Activated CD4-positive, alpha-beta T cell treated with anti-CD3 and anti-CD28 coated beads, Interleukin-2, Interleukin-6, amounts not matched to agents 100 ng/mL and 50 ng/mL, durations not matched to agents 16 hours and 8 hours (primary cell): ENCODE measurements around the gene KIAA1328.
"Not testable (repeated sequence)": the region's sequence is repeated elsewhere in the genome, so short reads cannot be mapped to it uniquely, and the experiment has no call there.

Experiments used
- DNase-seq: peaks from one replicate; pipeline ENCODE4 v3.0.0-alpha.2; 2020

Gene KIAA1328

GRCh38 chr18:36889321-36889720 lies 60.4 kb downstream of the KIAA1328 start:
- DNase-seq, result no peak

- no peak for DNase-seq
These were observed 60.8 kb downstream of the KIAA1328 start for GRCh38 chr18:36889742-36890141.

- no peak for DNase-seq
These were observed 61.7 kb downstream of the KIAA1328 start for GRCh38 chr18:36890598-36890997.

GRCh38 chr18:36893227-36893626 lies 64.3 kb downstream of the KIAA1328 start:
- DNase-seq, result no peak

- DNase-seq, result no peak
These were observed 66.7 kb downstream of the KIAA1328 start for GRCh38 chr18:36895606-36896005.

GRCh38 chr18:36897253-36897652 lies 68.3 kb downstream of the KIAA1328 start:
- DNase-seq, result no peak

- peak; percentile 55 for DNase-seq
These were observed 70.4 kb downstream of the KIAA1328 start for GRCh38 chr18:36899289-36899688.

- DNase-seq, result no peak
These were observed 71.5 kb downstream of the KIAA1328 start for GRCh38 chr18:36900466-36900865.

- DNase-seq, result no peak
These were observed 72.4 kb downstream of the KIAA1328 start for GRCh38 chr18:36901277-36901701.

GRCh38 chr18:36903215-36903928 lies 74.4 kb downstream of the KIAA1328 start:
- no peak for DNase-seq

- DNase-seq, result no peak
These were observed 76.6 kb downstream of the KIAA1328 start for GRCh38 chr18:36905571-36905970.

GRCh38 chr18:36909282-36909681 lies 80.4 kb downstream of the KIAA1328 start:
- DNase-seq, result not testable (repeated sequence)

- DNase-seq, result no peak
These were observed 84.0 kb downstream of the KIAA1328 start for GRCh38 chr18:36912887-36913286.

- no peak for DNase-seq
These were observed 89.0 kb downstream of the KIAA1328 start for GRCh38 chr18:36917907-36918306.

GRCh38 chr18:36929601-36930000 lies 100.7 kb downstream of the KIAA1328 start:
- no peak for DNase-seq

GRCh38 chr18:36931106-36931505 lies 102.2 kb downstream of the KIAA1328 start:
- no peak for DNase-seq

GRCh38 chr18:36933552-36933951 lies 104.6 kb downstream of the KIAA1328 start:
- DNase-seq, result no peak

GRCh38 chr18:36934884-36935283 lies 106.0 kb downstream of the KIAA1328 start:
- DNase-seq, result no peak

GRCh38 chr18:36942264-36942663 lies 113.3 kb downstream of the KIAA1328 start:
- peak; percentile 64 for DNase-seq

- DNase-seq, result no peak
These were observed 119.0 kb downstream of the KIAA1328 start for GRCh38 chr18:36947820-36948348.

- no peak for DNase-seq
These were observed 121.4 kb downstream of the KIAA1328 start for GRCh38 chr18:36950282-36950681.

GRCh38 chr18:36950960-36951359 lies 122.0 kb downstream of the KIAA1328 start:
- DNase-seq, result no peak

- DNase-seq, result no peak
These were observed 124.1 kb downstream of the KIAA1328 start for GRCh38 chr18:36953047-36953446.

GRCh38 chr18:36960038-36960437 lies 131.1 kb downstream of the KIAA1328 start:
- no peak for DNase-seq

GRCh38 chr18:36963464-36963863 lies 134.5 kb downstream of the KIAA1328 start:
- no peak for DNase-seq
